Mammary epithelial cell (primary cell): Measurements from ENCODE around the gene PCAT7.
"Not testable (repeated sequence)": the region's sequence is repeated elsewhere in the genome, so short reads cannot be mapped to it uniquely, and the experiment has no call there.

ENCODE experiments used
- EZH2 ChIP-seq: IDR thresholded peaks from 2 replicates; pipeline ENCODE4 v1.6.1; 2012; ENCODE audit warnings: low read length, inconsistent platforms, borderline replicate concordance
- TF ChIP-seq, protein P1 (sequence below), 2 donors: IDR thresholded peaks in 1 of 2; conservative IDR thresholded peaks in 1 of 2; 2 replicates each; pipeline ENCODE4 v1.5.1; 2011 to 2012; ENCODE audit warnings: inconsistent platforms in 2 of 2, low read length in 2 of 2, mild to moderate bottlenecking in 2 of 2, control low read depth in 1 of 2, low read depth in 1 of 2; ENCODE audit not compliant: insufficient read depth in 1 of 2; ENCODE audit errors: extremely low read depth in 1 of 2

DNA sequence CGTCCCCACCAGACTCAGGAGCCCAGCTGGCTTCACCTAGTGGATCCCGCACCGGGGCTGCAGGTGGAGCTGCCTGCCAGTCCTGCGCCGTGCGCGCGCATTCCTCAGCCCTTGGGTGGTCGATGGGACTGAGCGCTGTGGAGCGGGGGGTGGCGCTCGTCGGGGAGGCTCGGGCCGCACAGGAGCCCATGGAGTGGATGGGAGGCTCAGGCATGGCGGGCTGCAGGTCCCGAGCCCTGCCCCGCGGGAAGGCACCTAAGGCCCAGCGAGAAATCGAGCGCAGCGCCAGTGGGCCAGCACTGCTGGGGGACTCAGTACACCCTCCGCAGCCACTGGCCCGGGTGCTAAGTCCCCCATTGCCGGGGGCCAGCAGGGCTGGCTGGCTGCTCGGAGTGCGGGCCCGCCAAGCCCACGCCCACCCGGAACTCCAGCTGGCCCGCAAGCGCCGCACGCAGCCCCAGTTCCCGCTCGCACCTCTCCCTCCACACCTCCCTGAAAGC lies 36.2 kb downstream of the PCAT7 start:
- TF ChIP-seq, protein P1, sequence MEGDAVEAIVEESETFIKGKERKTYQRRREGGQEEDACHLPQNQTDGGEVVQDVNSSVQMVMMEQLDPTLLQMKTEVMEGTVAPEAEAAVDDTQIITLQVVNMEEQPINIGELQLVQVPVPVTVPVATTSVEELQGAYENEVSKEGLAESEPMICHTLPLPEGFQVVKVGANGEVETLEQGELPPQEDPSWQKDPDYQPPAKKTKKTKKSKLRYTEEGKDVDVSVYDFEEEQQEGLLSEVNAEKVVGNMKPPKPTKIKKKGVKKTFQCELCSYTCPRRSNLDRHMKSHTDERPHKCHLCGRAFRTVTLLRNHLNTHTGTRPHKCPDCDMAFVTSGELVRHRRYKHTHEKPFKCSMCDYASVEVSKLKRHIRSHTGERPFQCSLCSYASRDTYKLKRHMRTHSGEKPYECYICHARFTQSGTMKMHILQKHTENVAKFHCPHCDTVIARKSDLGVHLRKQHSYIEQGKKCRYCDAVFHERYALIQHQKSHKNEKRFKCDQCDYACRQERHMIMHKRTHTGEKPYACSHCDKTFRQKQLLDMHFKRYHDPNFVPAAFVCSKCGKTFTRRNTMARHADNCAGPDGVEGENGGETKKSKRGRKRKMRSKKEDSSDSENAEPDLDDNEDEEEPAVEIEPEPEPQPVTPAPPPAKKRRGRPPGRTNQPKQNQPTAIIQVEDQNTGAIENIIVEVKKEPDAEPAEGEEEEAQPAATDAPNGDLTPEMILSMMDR (conservative IDR thresholded peaks at IDR 0.05 in 1 of 2, IDR thresholded peaks at IDR 0.05 in 1 of 2; ENCODE audit: extremely low read depth in 1 of 2, insufficient read depth in 1 of 2, low read depth in 1 of 2, low read length in 2 of 2) = not testable (repeated sequence)
- TF ChIP-seq EZH2 = not testable (repeated sequence)
